Cardiac muscle cell (in vitro differentiated cells and primary cell): ENCODE data around the gene STPG1. TPM values are rescaled to one million over a fixed set of nuclear protein-coding genes. Genes with fewer than 3 reads are reported as not detected.

Experiments used
- DNase-seq, 2 donors: peaks; one replicate each; pipeline versions ENCODE4 v3.0.0 to v3.0.0-alpha.2; 2010 to 2017; ENCODE audit warnings: low read depth in 1 of 2, low spot score in 1 of 2
- H3K27ac ChIP-seq: fragments of 200-600 bp; sonication (generic); 2 replicates; pipeline ENCODE4 v1.5.1; 2016
- H3K27me3 ChIP-seq: fragments of 200-600 bp; sonication (generic); 2 replicates; pipeline ENCODE4 v1.6.0; 2016; ENCODE audit warnings: control low read depth
- H3K36me3 ChIP-seq: fragments of 200-600 bp; sonication (generic); 2 replicates; pipeline ENCODE4 v1.5.1; 2016; ENCODE audit warnings: control low read depth
- H3K4me1 ChIP-seq: fragments of 200-600 bp; sonication (generic); 2 replicates; pipeline ENCODE4 v1.8.1; 2017; ENCODE audit warnings: low read depth, mild to moderate bottlenecking, mixed run types
- H3K4me3 ChIP-seq: fragments of 200-600 bp; sonication (generic); 2 replicates; pipeline ENCODE4 v1.5.1; 2016; ENCODE audit warnings: mild to moderate bottlenecking
- H3K9me3 ChIP-seq: fragments of 200-600 bp; sonication (generic); 2 replicates; pipeline ENCODE4 v1.5.1; 2017; ENCODE audit warnings: low read depth, mild to moderate bottlenecking, control low read depth
- CTCF ChIP-seq: IDR thresholded peaks from 2 replicates; pipeline ENCODE4 v1.5.1; 2012; ENCODE audit warnings: low read depth, mild to moderate bottlenecking, low read length
- polyA plus RNA-seq: library from polyadenylated mRNA; unstranded; fragments of >200 nt; fragmentation: Nextera tagmentation; extraction: Ambion mirVana; gene quantifications from 2 replicates; pipeline ENCODE4 v1.2.1, GENCODE V29; 2016
- total RNA-seq: library from RNA; depleted of rRNA; stranded (reverse); fragments of >200 nt; gene quantifications from 2 replicates; pipeline ENCODE4 v1.2.3, GENCODE V29; 2016

The STPG1 gene
- total and polyA plus RNA-seq, 2 experiments from 2014 or later: 9.9 to 10.7 TPM

DNA sequence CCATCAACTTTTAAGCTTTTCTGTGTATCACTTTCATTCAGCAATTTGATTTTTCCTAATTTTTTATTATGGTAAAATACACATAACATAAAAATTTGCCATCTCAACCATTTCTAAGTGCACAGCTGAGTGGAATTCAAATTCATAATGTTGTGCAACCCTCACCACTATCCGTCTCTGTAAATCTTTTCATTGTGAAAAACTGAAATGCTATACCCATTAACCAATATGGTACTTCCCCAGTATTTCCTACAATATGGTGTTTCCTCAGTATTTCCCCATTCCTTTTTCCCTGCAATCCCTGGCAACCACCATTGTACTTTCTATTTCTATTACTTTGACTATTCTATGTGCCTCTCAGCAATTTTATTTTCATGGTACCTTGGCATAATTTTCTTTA is 6.8 kb downstream of the STPG1 start:
- Histone ChIP-seq H3K27ac (no peak overlapping the region), H3K4me1 (no peaks in the 10 kb centered on the region), H3K4me3 (no peak overlapping the region), H3K9me3 (no peaks in the 10 kb centered on the region), H3K36me3 (no peaks in the 10 kb centered on the region), H3K27me3 (no peaks in the 10 kb centered on the region)
- DNase-seq: no peak
- no peak for TF ChIP-seq CTCF

GRCh38 chr1:24403806-24404205 is 9.8 kb downstream of the STPG1 start:
- TF ChIP-seq CTCF: no peak
- Histone ChIP-seq H3K4me1 (no peaks in the 10 kb centered on the region), H3K36me3 (no peaks in the 10 kb centered on the region), H3K27me3 (no peaks in the 10 kb centered on the region), H3K4me3 (no peak overlapping the region), H3K9me3 (no peaks in the 10 kb centered on the region), H3K27ac (no peak overlapping the region)
- no peak for DNase-seq

DNA sequence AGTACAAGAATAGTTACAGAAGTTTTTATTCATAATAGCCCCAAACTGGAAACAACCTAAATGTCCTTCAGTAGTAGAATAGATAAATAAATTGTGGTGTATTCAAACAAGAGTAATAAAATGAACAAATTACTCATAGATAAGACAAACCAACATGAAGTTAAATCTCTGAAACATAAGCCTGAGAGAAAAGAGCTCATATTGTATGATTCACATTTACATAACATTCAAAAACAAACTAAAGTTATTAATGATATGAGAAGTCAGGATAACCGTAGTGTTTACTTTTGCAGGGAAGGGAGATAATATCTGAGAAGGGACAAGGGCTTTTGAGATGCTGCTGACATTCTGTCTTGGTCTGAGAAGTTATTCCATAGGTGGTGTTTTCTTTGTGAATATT is 13.5 kb downstream of the STPG1 start:
- no peak overlapping the region for H3K27ac ChIP-seq
- no peak for DNase-seq
- H3K4me1 ChIP-seq: no peaks in the 10 kb centered on the region
- H3K27me3 ChIP-seq: no peaks in the 10 kb centered on the region
- TF ChIP-seq CTCF: no peak
- H3K4me3 ChIP-seq: no peak overlapping the region
- no peaks in the 10 kb centered on the region for H3K9me3 ChIP-seq
- no peaks in the 10 kb centered on the region for H3K36me3 ChIP-seq

DNA sequence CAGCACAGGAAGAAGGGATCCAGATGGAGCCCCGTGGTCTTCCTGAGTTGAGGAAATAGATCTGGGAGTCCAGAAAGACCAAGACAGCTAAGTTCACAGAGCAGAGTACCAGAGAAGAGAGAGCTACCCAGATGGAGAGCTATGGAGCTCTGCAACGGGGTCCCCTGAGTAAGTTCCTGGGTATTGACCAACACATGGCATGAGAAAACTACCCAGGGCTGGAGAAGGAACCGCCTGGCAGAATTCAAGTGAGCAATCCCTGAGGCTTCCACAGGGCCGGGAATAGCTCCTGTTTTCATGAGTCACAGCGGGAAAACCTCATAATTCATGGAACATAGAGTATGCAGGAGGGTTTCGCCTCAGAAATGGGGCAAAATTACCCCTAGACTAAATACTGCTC is 19.7 kb downstream of the STPG1 start:
- H3K27ac ChIP-seq: no peak overlapping the region
- H3K27me3 ChIP-seq: no peaks in the 10 kb centered on the region
- peak in 1 of 2 donors; percentile 57 for DNase-seq
- no peak for TF ChIP-seq CTCF
- no peaks in the 10 kb centered on the region for H3K4me1 ChIP-seq
- no peaks in the 10 kb centered on the region for H3K9me3 ChIP-seq
- no peaks in the 10 kb centered on the region for H3K36me3 ChIP-seq
- H3K4me3 ChIP-seq: no peak overlapping the region

DNA sequence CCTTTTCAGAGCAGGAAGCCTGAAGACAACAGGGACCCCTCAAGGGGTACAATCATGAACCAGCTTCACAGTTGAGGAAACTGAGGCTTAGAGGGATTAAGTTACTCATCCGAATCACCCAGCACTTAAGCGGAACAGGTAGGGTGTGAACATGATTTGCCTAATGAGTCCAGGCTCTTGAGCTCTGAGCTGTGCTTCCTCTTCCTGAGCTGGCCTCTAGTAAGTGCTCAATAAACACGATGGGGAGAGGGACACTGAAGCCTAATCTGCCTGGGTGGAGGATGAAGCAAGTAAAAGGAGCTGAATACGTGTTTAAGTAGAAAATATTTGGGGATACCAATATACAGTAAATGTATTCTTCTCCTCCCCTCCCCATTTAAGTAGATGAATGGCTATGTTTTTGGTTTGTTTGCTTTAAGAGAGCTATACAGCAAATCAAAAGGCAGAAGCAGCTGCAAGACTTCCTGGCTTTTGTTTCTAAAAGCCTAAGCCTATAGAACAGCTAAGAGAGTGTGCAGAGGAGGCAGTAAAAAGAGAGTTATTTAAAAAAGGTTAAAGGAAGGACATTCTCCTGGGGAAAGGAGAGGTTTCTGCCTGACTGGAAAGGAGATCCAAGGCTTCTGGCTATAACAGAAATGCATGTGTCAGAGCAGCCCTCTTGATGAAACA is 20.5 kb downstream of the STPG1 start:
- H3K27ac ChIP-seq: no peak overlapping the region

More for the DNA sequence above, 20.5 kb downstream of the STPG1 start:
- no peak for DNase-seq
- Histone ChIP-seq H3K4me3 (no peak overlapping the region), H3K36me3 (no peaks in the 10 kb centered on the region), H3K27me3 (no peaks in the 10 kb centered on the region), H3K9me3 (no peaks in the 10 kb centered on the region), H3K4me1 (no peaks in the 10 kb centered on the region)
- no peak for TF ChIP-seq CTCF
